HepG2 (cell line): Measurements from ENCODE around the gene RSBN1L. TPM values are rescaled to one million over a fixed set of nuclear protein-coding genes. Genes with fewer than 3 reads are reported as not detected.

ENCODE experiments used
- ATAC-seq: fragments of 200-7000 bp; cut with Tn5 transposase; 3 replicates; pipeline ENCODE4 v1.9.1; 2020; ENCODE audit warnings: mild to moderate bottlenecking, moderate library complexity
- BruUV-seq: library from RNA; stranded (reverse); fragments of 400-500 nt; replicated peaks from 2 replicates; lab custom pipeline; 2021; lab: Mats Ljungman, UMichigan
- CTCF ChIA-PET: fragments of 300-600 bp; formaldehyde crosslinking; extraction: SDS; loops from one replicate; lab custom pipeline; 2021; ENCODE audit warnings: low total read pairs, inconsistent platforms, low intra/inter-chr PET ratio; lab: Yijun Ruan, JAX
- POLR2A ChIA-PET: fragments of 350-600 bp; sonication (Branson Sonifier 250); formaldehyde crosslinking; loops from one replicate; lab custom pipeline; 2020; ENCODE audit warnings: antibody characterized with exemption, inconsistent platforms; lab: Yijun Ruan, JAX
- DNase-seq: peaks from one replicate; pipeline ENCODE4 v3.0.0-alpha.2; 2015; ENCODE audit warnings: low spot score
- FAIRE-seq: peaks from 3 replicates; lab custom pipeline; 2011; peaks lifted over from hg19 to GRCh38; lab: Jason Lieb, UNC
- H2AFZ ChIP-seq: one replicate; pipeline ENCODE4 v1.6.1; 2011; ENCODE audit warnings: low read length, inconsistent platforms
- H3K27ac ChIP-seq: fragments of 300-600 bp; 3 replicates; pipeline ENCODE4 v1.8.0; 2011; ENCODE audit warnings: mixed run types, mild to moderate bottlenecking, mixed read lengths, low read length, inconsistent platforms; ENCODE audit not compliant: insufficient read depth; ENCODE audit errors: extremely low read length
- H3K27me3 ChIP-seq, 2 experiments: fragments of 200-600 bp in 1 of 2; 2 replicates in 1 of 2; 3 replicates in 1 of 2; pipeline versions ENCODE4 v1.6.0 to v1.8.0; 2011; ENCODE audit warnings: low read length in 2 of 2, mild to moderate bottlenecking in 2 of 2, moderate library complexity in 2 of 2, inconsistent platforms in 1 of 2; ENCODE audit not compliant: insufficient read depth in 2 of 2, control insufficient read depth in 1 of 2
- H3K36me3 ChIP-seq, 2 experiments: fragments of 200-600 bp in 1 of 2; replicated peaks in 1 of 2; 2 replicates in 1 of 2; 3 replicates in 1 of 2; pipeline versions ENCODE4 v1.5.1 to v1.8.0; 2011; ENCODE audit warnings: low read length in 2 of 2, inconsistent platforms in 1 of 2; ENCODE audit not compliant: insufficient read depth in 2 of 2, control insufficient read depth in 1 of 2
- H3K4me1 ChIP-seq: 2 replicates; pipeline ENCODE4 v1.5.1; 2012; ENCODE audit warnings: low read length, inconsistent platforms; ENCODE audit not compliant: insufficient read depth
- H3K4me2 ChIP-seq: 2 replicates; pipeline ENCODE4 v1.6.0; 2011; ENCODE audit warnings: low read depth, low read length, inconsistent platforms
- H3K4me3 ChIP-seq, 3 experiments: fragments of 200-600 bp in 1 of 3; sonication (generic), shearing (Covaris generic) in 1 of 3; replicated peaks in 1 of 3; 2 replicates each; pipeline ENCODE4 v1.5.1; 2011 to 2016; ENCODE audit warnings: low read length in 3 of 3, inconsistent platforms in 2 of 3, low read depth in 2 of 3, mild to moderate bottlenecking in 2 of 3, control low read depth in 1 of 3, mixed read lengths in 1 of 3; ENCODE audit not compliant: insufficient read depth in 1 of 3
- H3K79me2 ChIP-seq: one replicate; pipeline ENCODE4 v1.6.1; 2011; ENCODE audit warnings: low read length, inconsistent platforms; ENCODE audit not compliant: insufficient read depth
- H3K9ac ChIP-seq: 2 replicates; pipeline ENCODE4 v1.6.0; 2011; ENCODE audit warnings: mild to moderate bottlenecking, low read depth, low read length, inconsistent platforms; ENCODE audit not compliant: insufficient read depth
- H3K9me3 ChIP-seq: 2 replicates; pipeline ENCODE4 v1.5.1; 2012; ENCODE audit warnings: mild to moderate bottlenecking, low read length
- H4K20me1 ChIP-seq: 2 replicates; pipeline ENCODE4 v1.6.0; 2011; ENCODE audit warnings: inconsistent platforms, mild to moderate bottlenecking, low read length, moderate library complexity; ENCODE audit not compliant: insufficient read depth
- ATF1 ChIP-seq: IDR thresholded peaks from 2 replicates; pipeline ENCODE4 v1.6.1; 2016; ENCODE audit warnings: mild to moderate bottlenecking, control low read depth
- BCL6 ChIP-seq: IDR thresholded peaks from 2 replicates; pipeline ENCODE4 v1.6.1; 2016; ENCODE audit warnings: missing genetic modification reagents, missing compliant biosample characterization
- HNF4A ChIP-seq: sonication (generic); formaldehyde crosslinking; IDR thresholded peaks from 2 replicates; pipeline ENCODE4 v1.4.0; 2020; ENCODE audit warnings: missing genetic modification reagents
- NCOA1 ChIP-seq: sonication (generic); formaldehyde crosslinking; IDR thresholded peaks from 2 replicates; pipeline ENCODE4 v1.9.0; 2021; ENCODE audit warnings: missing genetic modification reagents
- RBM22 ChIP-seq: fragments of 200-400 bp; formaldehyde crosslinking; optimal IDR thresholded peaks from 2 replicates; pipeline ENCODE3; 2017; ENCODE audit warnings: mild to moderate bottlenecking, low read length, moderate library complexity
- RBM39 ChIP-seq: fragments of 200-400 bp; formaldehyde crosslinking; IDR thresholded peaks from one replicate; pipeline ENCODE4 v1.6.1; 2018; ENCODE audit warnings: antibody characterized with exemption, mild to moderate bottlenecking, low read depth, low read length; ENCODE audit not compliant: poor library complexity, severe bottlenecking
- SNAI1 ChIP-seq: sonication (generic); formaldehyde crosslinking; IDR thresholded peaks from 2 replicates; pipeline ENCODE4 v1.5.0; 2020; ENCODE audit warnings: mild to moderate bottlenecking, missing genetic modification reagents, borderline replicate concordance
- TBX2 ChIP-seq: sonication (generic); formaldehyde crosslinking; IDR thresholded peaks from 2 replicates; pipeline ENCODE4 v1.5.0; 2020; ENCODE audit warnings: missing genetic modification reagents, mild to moderate bottlenecking, borderline replicate concordance
- ZNF12 ChIP-seq: sonication (generic); formaldehyde crosslinking; IDR thresholded peaks from 2 replicates; pipeline ENCODE4 v1.5.0; 2020; ENCODE audit warnings: missing genetic modification reagents
- ZNF816 ChIP-seq: sonication (generic); formaldehyde crosslinking; IDR thresholded peaks from 2 replicates; pipeline ENCODE4 v1.8.0; 2022; ENCODE audit warnings: missing genetic modification reagents, mild to moderate bottlenecking, borderline replicate concordance
- ZNF839 ChIP-seq: sonication (generic); formaldehyde crosslinking; IDR thresholded peaks from 2 replicates; pipeline ENCODE4 v1.4.0; 2020; ENCODE audit warnings: missing genetic modification reagents, mild to moderate bottlenecking, borderline replicate concordance
- ZSCAN12 ChIP-seq: sonication (generic); formaldehyde crosslinking; IDR thresholded peaks from 2 replicates; pipeline ENCODE4 v1.9.0; 2021; ENCODE audit warnings: mild to moderate bottlenecking, missing genetic modification reagents
- WGBS: methylation state at CpG from one replicate; pipeline ENCODE4 v1.1.6; 2017; ENCODE audit warnings: low lambda C conversion rate; 5-methylcytosine and 5-hydroxymethylcytosine counted together
- in situ Hi-C: cut with HindIII; loops from 2 replicates; pipeline ENCODE4 v1.10.0; 2017; ENCODE audit warnings: low pct_unique_long_range_greater_than_20kb; ENCODE audit not compliant: extremely low pct_ligation_motif_present
- intact Hi-C: fragments of 100-400 bp; cut with micrococcal nuclease; formaldehyde crosslinking; loops from one replicate; pipeline ENCODE4 v1.10.0; 2022; ENCODE audit not compliant: unreplicated experiment
- polyA plus RNA-seq, 8 experiments: library from polyadenylated mRNA; depleted of rRNA in 3 of 8; stranded (reverse) in 7 of 8; unstranded in 1 of 8; fragments of >200 nt; fragmentation: Illumina TruSeq in 4 of 8; extraction: Trizol in 4 of 8; gene quantifications; 2 replicates each; pipeline versions ENCODE4 v1.2.1 to v1.2.3, GENCODE V29; 2011 to 2016; ENCODE audit warnings: low read depth in 4 of 8, missing spikeins in 1 of 8, mixed read lengths in 1 of 8; ENCODE audit not compliant: insufficient read depth in 1 of 8
- total RNA-seq, 5 experiments: library from RNA; depleted of rRNA; stranded (reverse); fragments of >200 nt; fragmentation: Illumina TruSeq; extraction: Trizol; gene quantifications; 2 replicates each; pipeline ENCODE4 v1.2.3, GENCODE V29; 2016; ENCODE audit warnings: low read depth in 1 of 5
- TF ChIP-seq, protein P1 (sequence below), 2 experiments: sonication (generic) in 1 of 2; formaldehyde crosslinking in 1 of 2; IDR thresholded peaks; 2 replicates each; pipeline versions ENCODE4 v1.5.1 to v1.6.1; 2011 to 2020; ENCODE audit warnings: borderline replicate concordance in 1 of 2, low read depth in 1 of 2, low read length in 1 of 2, mild to moderate bottlenecking in 1 of 2, missing genetic modification reagents in 1 of 2, moderate library complexity in 1 of 2
- TF ChIP-seq, protein P2 (sequence below): sonication (generic); formaldehyde crosslinking; IDR thresholded peaks from 2 replicates; pipeline ENCODE4 v1.5.0; 2020; ENCODE audit warnings: mild to moderate bottlenecking, missing genetic modification reagents

The RSBN1L gene
- total and polyA plus RNA-seq, 2 of the 13 experiments (the other 11 are each of a cell fraction or from before 2014, with no cell fraction given), result 7.7 to 21.3 TPM

GRCh38 chr7:77806425-77806824 lies 110.2 kb downstream of the RSBN1L start:
- H3K4me2 ChIP-seq, result no peak overlapping the region
- no peaks in the 10 kb centered on the region for H3K27me3 ChIP-seq
- H3K9me3 ChIP-seq, result no peaks in the 10 kb centered on the region
- H4K20me1 ChIP-seq, result no peaks in the 10 kb centered on the region
- ChIA-PET POLR2A (no interaction called here), CTCF (no interaction called here)
- H3K27ac ChIP-seq, result no peak overlapping the region
- DNase-seq (no peak), ATAC-seq (no peak), FAIRE-seq (no peak)
- TF ChIP-seq ZNF12 (CRISPR knock-in tag) (no peak), ZNF816 (CRISPR knock-in tag) (no peak), RBM22 (no peak), ZNF839 (CRISPR knock-in tag) (no peak), HNF4A (CRISPR knock-in tag) (no peak), NCOA1 (no peak), TBX2 (no peak), ZSCAN12 (CRISPR knock-in tag) (no peak), BCL6 (CRISPR knock-in tag) (no peak), ATF1 (no peak), RBM39 (no peak), SNAI1 (CRISPR knock-in tag) (no peak)
- TF ChIP-seq, protein P1, sequence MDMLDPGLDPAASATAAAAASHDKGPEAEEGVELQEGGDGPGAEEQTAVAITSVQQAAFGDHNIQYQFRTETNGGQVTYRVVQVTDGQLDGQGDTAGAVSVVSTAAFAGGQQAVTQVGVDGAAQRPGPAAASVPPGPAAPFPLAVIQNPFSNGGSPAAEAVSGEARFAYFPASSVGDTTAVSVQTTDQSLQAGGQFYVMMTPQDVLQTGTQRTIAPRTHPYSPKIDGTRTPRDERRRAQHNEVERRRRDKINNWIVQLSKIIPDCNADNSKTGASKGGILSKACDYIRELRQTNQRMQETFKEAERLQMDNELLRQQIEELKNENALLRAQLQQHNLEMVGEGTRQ (IDR thresholded peaks at IDR 0.05; ENCODE audit: low read depth, low read length), result no peak
- TF ChIP-seq, protein P1 (CRISPR knock-in tag; IDR thresholded peaks at IDR 0.05; ENCODE audit: borderline replicate concordance), result no peak
- TF ChIP-seq, protein P2, sequence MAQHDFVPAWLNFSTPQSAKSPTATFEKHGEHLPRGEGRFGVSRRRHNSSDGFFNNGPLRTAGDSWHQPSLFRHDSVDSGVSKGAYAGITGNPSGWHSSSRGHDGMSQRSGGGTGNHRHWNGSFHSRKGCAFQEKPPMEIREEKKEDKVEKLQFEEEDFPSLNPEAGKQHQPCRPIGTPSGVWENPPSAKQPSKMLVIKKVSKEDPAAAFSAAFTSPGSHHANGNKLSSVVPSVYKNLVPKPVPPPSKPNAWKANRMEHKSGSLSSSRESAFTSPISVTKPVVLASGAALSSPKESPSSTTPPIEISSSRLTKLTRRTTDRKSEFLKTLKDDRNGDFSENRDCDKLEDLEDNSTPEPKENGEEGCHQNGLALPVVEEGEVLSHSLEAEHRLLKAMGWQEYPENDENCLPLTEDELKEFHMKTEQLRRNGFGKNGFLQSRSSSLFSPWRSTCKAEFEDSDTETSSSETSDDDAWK (CRISPR knock-in tag), result no peak
- H3K79me2 ChIP-seq, result peaks cover 8% of the 10 kb centered on the region
- 98% methylated on average over 2 of the region's 2 CpGs for WGBS
- no peak overlapping the region for H3K9ac ChIP-seq
- H3K4me3 ChIP-seq, result no peak overlapping the region
- peaks cover 10% of the 10 kb centered on the region for H3K4me1 ChIP-seq
- intact Hi-C loops (no loop called here), in situ Hi-C loops (no loop called here)
- H3K36me3 ChIP-seq, result no peaks in the 10 kb centered on the region
- BruUV-seq, result no TSS peak
- no peak overlapping the region for H2AFZ ChIP-seq
